NOMO-1 (cell line): ENCODE measurements around the gene SOCS7.
A peak's percentile ranks its signal among the peaks of the same experiment; 100 is the strongest.

Source experiments
- DNase-seq, 2 experiments: peaks; one replicate each; lab custom pipeline; 2025; ENCODE audit not compliant: unreplicated experiment in 2 of 2; lab: John Stamatoyannopoulos, UW

SOCS7 gene

GRCh38 chr17:38358586-38359513 is 7.2 kb downstream of the SOCS7 start:
- DNase-seq = no peak

- DNase-seq = no peak
Observed at GRCh38 chr17:38361694-38362465, 10.2 kb downstream of the SOCS7 start.

GRCh38 chr17:38363016-38363415 is 11.4 kb downstream of the SOCS7 start:
- no peak for DNase-seq

GRCh38 chr17:38364741-38365140 is 13.1 kb downstream of the SOCS7 start:
- DNase-seq = no peak

- DNase-seq = no peak
Observed at GRCh38 chr17:38369124-38369886, 17.7 kb downstream of the SOCS7 start.

- DNase-seq = no peak
Observed at GRCh38 chr17:38379448-38379847, 27.8 kb downstream of the SOCS7 start.

- DNase-seq = no peak
Observed at GRCh38 chr17:38395090-38395489, 43.4 kb downstream of the SOCS7 start.

- no peak for DNase-seq
Observed at GRCh38 chr17:38397227-38397626, 45.6 kb downstream of the SOCS7 start.

- no peak for DNase-seq
Observed at GRCh38 chr17:38400286-38400685, 48.6 kb downstream of the SOCS7 start.

GRCh38 chr17:38401459-38401858 is 49.8 kb downstream of the SOCS7 start:
- no peak for DNase-seq

GRCh38 chr17:38402897-38403296 is 51.3 kb downstream of the SOCS7 start:
- no peak for DNase-seq

- no peak for DNase-seq
Observed at GRCh38 chr17:38403491-38403890, 51.8 kb downstream of the SOCS7 start.

- no peak for DNase-seq
Observed at GRCh38 chr17:38404174-38404943, 52.7 kb downstream of the SOCS7 start.

- DNase-seq = no peak
Observed at GRCh38 chr17:38405654-38406053, 54.0 kb downstream of the SOCS7 start.

- DNase-seq = no peak
Observed at GRCh38 chr17:38410201-38410600, 58.6 kb downstream of the SOCS7 start.

- peak; percentile 49 to 62 for DNase-seq
Observed at GRCh38 chr17:38415250-38416194, 63.9 kb downstream of the SOCS7 start.

GRCh38 chr17:38416840-38417209 is 65.2 kb downstream of the SOCS7 start:
- DNase-seq = peak; percentile 25 to 29

GRCh38 chr17:38417210-38417951 is 65.7 kb downstream of the SOCS7 start:
- peak in 1 of 2 experiments; percentile 16 for DNase-seq
